SU-DHL-6 (cell line): ENCODE results near the gene EML4.

Experiments
- CTCF ChIP-seq: fragments of 200-600 bp; sonication (generic); IDR thresholded peaks from one replicate; pipeline ENCODE4 v1.5.1; 2017; ENCODE audit warnings: antibody characterized with exemption, mild to moderate bottlenecking, low read length, moderate library complexity; ENCODE audit not compliant: insufficient read depth, poor library complexity, severe bottlenecking
- EZH2phosphoT487 ChIP-seq: fragments of 200-600 bp; sonication (generic), shearing (Covaris generic); conservative IDR thresholded peaks from 2 replicates; pipeline ENCODE4 v1.6.1; 2018; ENCODE audit warnings: mild to moderate bottlenecking, antibody characterized with exemption, low read length, moderate library complexity, mixed read lengths

- TF ChIP-seq CTCF (no peak), EZH2phosphoT487 (no peak)
These were observed 64.9 kb downstream of the EML4 start for GRCh38 chr2:42233976-42234441.
